IPS-NIHi11 (cell line): Measurements from ENCODE around the gene NAV2.

Experiments used
- DNase-seq: peaks from one replicate; pipeline ENCODE4 v3.0.0; 2012; ENCODE audit warnings: mixed read lengths, low spot score

The NAV2 gene, protein sequence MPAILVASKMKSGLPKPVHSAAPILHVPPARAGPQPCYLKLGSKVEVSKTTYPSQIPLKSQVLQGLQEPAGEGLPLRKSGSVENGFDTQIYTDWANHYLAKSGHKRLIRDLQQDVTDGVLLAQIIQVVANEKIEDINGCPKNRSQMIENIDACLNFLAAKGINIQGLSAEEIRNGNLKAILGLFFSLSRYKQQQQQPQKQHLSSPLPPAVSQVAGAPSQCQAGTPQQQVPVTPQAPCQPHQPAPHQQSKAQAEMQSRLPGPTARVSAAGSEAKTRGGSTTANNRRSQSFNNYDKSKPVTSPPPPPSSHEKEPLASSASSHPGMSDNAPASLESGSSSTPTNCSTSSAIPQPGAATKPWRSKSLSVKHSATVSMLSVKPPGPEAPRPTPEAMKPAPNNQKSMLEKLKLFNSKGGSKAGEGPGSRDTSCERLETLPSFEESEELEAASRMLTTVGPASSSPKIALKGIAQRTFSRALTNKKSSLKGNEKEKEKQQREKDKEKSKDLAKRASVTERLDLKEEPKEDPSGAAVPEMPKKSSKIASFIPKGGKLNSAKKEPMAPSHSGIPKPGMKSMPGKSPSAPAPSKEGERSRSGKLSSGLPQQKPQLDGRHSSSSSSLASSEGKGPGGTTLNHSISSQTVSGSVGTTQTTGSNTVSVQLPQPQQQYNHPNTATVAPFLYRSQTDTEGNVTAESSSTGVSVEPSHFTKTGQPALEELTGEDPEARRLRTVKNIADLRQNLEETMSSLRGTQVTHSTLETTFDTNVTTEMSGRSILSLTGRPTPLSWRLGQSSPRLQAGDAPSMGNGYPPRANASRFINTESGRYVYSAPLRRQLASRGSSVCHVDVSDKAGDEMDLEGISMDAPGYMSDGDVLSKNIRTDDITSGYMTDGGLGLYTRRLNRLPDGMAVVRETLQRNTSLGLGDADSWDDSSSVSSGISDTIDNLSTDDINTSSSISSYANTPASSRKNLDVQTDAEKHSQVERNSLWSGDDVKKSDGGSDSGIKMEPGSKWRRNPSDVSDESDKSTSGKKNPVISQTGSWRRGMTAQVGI (N-terminal part only)

DNA sequence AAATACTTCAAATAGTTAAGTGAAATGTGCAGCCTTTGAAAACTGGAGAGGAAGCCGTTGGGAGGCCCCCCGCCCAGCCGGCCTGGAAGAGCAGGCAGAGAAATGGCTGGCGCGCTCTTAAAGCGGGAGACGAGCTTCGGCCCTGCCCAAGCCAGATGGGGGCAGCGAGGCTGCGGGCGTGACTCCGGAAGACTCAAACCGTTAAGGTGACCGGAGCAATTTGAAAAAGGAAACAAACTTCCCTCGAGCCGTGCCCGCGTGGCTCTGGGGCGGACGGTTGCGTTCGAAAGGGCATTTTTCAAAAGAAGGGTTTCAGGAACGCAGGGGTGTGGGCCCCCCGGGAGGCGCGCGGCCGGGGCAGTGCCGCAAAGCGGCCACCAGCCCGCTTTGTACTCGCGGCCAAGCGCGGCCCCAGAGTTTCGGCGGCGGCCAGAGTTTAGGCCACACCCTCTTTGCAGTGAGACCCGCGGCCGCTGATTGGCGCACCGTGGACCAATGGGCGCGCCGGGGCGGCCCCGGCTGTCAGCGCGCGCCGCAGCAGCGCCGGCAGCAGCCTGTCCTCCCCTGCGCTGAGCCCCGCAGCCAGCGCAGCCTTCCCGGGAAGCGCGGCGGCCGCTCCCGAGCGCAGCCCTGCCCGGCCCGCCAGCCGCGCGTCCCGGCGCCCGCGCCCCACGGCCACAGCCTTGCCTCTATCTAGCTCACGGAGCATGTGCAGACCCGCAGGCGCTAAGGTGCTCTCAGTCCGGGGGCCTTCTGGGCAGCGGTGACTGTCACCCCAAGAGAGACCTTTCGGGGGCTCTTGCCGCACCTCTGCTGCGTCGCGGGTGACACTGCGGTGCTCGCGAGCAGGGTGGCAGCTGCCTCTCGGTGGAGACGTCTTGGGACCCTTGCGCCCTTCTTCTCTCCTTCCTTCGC lies at the start of gene NAV2:
Gene NAV2, plus strand, starts transcription at position 557 of the 915 bp plus-strand sequence. CDS start 859 bp downstream, outside the sequence.
- peak; percentile 97 for DNase-seq

DNA sequence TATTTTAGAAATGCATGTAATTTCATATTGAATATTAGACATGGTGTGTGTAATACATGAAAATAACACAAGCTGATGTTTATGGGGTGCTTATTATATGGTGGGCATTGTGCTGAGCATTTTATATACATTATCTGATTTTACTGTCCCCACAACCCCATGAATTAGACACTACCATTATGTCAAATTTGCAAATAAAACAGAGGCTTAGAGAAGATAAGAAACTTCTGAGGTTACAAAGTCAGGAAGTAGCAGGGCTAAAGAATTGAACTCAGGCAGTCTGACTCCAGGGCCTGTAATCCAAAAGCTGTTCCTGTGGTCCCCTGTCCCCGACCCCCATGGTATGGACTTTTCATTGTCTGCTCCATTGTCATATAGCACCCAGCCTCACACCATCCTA lies 49.4 kb upstream of the NAV2 start:
- no peak for DNase-seq

DNA sequence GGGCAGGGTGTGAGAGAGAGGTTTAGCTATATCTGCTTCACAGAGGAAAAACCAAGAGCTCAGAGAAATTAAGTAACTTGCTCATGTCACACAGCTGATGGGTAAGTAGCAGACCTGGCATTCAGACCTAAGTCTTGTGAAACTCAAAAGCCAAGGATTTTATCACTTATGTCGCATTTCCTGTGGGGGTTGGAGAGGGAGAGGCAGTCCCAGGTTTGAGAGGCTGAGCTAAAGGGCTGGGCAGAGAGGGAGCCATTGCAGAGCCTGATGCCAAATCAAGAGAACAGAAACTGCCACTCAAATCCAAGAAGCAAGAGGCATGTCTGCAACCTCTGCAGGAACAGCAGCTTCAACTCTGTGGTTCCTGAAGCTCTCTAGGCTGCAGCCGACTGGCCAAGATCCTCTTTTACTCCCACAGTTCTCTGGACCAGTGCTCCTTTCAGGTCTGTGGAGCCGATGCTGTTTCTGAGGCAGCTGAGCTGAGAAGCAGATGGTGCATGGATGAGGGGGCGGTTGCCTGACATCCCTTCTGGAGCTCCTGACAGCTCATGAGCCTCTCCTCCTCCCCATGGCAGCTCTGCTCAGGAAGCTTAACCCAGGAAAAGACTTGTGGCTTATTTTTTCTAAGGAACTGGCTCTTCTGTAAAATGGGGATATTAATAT lies 47.6 kb upstream of the NAV2 start:
- DNase-seq, result no peak

DNA sequence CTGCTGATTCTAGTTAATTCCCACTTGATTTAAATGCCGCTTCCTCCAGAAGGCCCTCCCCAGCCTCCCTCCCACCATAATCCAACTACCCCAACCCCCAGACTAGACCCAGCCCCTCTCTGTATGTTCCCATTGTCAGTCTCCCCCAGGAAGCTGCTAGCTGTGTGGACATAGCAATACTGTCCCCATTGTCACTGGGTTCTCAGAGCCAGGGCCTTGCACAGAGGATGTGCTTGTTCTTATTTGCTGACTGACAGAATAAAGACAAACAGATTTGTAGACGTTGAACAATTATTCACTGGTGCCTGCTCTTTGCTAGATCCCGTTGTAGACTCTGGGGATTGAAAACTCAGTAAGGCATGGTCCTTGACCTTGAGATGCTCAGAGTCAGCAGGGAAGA lies 45.7 kb upstream of the NAV2 start:
- DNase-seq, result no peak

DNA sequence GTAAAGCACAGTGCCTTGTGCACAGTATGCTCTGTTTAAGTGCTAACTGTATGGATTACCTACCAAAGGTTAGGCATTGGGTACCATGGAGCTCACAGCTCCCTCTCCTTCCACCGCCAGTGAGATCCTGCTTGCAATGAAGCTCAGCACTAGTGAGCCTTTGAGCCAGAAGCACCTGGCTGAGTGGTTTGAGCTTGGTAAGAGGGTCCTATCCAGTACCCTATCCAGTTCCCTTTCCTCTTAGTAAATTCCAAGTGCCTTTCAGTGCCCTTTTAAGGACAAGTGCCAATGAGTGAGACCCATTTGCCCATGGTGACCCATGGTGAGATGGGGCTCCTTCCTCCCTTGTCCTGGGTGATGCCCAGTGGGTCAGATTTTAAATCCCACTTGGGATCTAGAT lies 43.1 kb upstream of the NAV2 start:
- no peak for DNase-seq

DNA sequence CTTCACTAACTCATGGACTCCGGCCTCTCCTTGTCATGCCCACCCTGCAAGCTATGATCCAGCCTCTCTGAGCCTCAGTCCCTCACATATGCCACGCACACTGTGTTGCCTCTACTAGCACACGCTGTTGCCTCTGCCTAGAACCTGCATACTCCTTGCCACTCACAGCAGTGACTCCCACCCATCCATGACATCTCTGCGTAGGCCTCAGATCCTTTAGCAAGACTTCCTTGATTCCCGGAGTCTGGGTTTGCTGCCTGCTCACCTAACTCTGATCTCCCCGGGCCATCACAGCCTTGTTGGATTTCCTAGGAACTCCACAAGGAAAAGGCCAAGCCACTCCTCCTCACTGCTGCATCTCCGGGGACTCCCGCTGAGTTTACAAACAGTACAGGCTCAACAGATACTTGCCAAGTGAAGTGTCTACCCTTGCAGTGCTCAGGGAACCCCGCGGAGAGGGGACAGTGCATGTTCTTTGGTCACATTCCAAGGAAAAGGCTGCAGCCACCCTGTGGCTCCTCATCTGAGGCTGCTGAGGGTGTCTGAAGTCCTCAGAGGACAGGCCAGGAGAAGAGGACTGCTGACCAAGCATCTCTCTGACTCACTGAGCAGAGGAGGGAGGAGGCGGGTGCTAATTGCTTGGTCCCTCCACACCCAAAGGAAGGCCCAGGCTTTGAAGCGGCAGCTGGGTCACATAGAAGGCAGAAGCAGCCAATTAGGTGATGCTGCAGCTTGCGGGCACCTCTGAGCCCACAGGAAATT lies 42.4 kb upstream of the NAV2 start:
- DNase-seq, result no peak

DNA sequence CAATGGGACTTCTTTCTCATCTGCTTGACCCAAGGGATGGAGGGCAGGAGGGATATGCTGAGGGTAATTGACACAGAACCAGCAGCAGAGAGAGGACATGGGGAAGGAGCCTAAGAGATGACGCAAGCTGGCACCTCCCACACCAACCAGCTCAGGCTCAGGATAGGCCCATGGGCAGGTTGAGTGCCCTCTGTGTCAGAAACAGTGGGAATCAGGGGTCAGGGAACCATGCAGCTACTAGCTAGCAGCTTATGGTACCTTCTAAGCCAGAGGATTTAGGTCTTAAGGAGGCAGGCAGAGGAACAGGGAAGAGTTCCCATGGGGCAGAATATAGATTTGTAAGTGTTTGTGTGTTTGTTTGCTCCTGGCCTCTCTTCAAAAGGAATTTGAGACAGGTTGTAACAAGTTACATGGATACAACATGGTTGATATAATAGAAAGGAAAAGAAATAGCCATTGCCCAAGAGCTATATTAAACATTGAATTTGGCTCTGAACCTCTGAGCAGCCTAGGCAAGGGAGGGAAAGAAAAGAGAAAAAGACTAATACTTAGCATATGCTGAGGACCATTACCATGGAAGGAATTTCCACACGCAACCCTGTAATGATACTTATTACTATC lies 39.9 kb upstream of the NAV2 start:
- DNase-seq, result no peak

DNA sequence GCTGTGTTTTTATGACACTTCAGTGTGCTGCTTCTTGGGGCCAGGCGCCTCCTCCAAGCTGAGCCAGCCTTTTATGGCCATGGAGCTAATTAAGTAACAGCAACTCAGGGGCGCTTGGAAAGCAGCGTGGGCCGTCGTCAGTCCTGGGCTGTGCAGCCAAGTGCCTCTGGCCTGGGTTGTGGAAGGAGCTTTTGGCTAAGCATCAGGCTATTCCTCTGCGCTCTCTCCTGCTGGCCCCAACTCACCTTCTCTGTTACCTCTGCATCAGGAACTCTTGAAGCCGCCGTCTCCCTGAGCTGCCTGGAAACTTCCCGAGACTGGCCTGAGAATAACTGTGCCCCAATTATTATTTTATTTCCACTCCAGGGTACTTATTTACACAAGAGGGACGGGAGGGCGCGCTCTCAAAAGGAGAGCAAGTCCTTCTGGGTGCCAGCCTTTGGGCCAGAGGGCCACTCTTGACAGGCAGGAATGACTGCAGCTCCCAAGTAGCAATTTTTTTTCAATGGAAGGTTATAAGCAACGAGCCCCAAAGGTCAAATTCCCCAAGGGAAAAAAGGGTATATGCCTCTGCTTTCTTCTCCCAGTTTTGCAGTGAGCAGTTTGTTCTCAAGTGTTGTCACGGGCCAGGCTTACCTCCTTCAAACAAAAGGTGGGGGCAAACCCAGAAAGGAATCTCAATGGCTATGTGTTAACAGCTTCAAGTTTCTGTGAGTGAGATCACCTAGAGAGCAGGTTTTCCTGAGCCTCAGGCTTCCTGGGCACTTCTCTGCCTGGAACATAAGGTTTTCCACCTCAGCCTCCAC lies 38.5 kb upstream of the NAV2 start:
- DNase-seq, result peak; percentile 32

DNA sequence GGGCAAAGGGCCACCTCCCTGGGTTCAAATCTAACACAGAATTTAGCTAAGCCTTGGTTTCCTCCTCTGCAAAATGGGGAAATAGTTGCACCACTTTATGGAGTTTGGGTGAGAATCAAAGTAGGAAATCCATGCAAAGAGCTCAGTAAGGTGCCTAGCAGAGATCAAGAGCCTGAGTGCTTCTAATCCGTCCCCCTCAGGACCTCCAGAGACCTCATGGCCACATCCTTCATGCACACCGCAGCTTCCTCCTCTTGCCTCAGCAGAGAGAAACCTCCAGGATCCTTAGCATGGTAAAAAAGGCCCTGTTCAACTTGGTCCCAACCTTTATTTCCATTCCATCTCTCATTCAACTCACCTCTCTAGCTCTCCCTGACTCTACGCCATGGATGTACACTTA lies 37.8 kb upstream of the NAV2 start:
- no peak for DNase-seq

DNA sequence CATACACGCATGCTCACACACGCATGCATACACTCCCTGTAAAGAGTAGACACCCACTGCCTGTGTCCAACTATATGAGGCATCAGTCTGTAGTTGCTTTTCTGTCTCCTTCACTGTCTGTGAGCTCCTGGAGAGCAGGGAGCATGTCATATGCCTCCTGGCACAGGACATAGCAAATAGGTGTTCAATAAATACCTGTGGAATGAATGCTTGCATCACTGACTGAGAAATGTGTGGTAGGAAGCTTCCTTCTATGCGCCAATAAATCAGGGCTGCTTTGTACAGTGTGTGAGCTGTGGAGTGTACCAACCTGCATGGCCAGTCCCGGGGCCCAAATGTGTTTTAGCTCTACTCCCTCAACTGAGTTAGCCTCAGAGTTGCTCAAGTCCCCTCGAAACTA lies 37.2 kb upstream of the NAV2 start:
- DNase-seq, result no peak

DNA sequence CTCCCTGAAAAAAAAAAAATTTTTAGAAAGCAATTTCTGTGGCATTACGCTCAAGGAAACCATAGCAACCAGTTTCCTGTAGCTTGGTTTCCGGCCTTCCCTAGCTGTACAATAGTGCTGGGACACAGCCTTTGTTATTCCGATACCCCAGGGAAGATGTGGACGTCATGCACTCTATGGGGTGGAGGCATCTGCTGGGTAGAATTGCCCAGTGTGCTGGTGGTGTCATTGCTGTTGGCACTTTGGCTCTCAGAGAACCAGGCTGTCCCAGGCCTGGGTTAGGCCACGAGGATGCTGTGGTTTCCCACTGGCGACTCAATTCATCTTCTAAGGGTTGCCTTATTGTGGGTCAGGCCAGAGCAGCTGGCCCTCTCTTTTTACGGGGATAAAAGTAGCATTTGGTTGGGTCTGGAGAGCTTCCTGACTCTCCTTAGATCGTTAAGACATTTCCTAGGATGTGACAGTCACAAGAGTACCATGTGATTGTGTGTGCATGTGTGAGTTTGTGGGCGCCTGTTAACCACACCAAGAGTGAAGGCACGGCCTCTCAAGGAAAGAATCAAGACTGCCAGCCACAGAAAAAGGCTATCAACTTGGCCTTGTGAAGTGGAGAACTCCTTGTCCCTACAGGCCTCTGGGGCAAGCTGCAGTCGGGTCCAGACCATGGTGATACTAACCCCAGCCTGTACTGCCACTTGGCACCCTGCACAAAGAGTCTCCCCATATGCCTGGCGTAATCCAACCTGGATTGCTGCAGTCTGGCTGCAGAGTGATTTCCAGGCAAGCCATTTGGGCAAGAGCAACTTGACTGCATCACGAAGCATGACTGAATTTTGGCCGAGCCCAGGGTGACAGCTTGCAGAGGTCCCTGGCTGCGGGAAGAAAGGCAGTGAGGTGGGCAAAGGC lies 35.9 kb upstream of the NAV2 start:
- peak; percentile 53 for DNase-seq

DNA sequence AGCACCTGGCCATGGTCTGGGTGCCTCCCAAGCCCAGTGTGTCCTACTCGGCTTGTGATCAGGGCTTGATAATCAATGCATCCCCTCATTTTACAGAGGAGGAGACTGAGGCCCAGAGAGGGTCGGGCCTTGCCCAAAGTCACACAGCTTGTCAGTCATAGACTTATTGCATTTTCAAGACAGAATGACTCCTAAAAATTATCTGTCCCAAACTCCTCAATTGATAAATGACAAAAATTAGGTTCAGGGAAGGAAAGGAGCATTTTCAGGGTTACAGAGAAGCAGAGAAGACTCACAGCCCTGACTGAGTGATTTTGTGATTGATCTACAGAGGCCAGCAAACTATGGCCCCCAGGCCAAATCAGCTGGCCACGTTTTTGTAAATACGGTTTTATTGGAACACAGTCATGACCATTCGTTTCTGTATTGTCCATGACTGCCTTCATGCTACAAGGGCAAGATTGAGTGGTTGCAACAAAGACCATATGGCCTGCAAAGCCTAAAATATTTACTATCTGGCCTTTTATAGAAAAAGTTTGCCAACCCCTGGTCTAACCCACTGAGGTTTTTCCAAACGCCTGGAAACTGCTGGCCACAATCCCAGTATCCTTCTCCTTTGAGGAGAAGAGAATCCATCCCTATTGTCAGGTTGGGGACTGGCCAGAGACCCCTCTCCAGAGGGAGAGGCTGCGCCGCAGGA lies 35.1 kb upstream of the NAV2 start:
- no peak for DNase-seq

DNA sequence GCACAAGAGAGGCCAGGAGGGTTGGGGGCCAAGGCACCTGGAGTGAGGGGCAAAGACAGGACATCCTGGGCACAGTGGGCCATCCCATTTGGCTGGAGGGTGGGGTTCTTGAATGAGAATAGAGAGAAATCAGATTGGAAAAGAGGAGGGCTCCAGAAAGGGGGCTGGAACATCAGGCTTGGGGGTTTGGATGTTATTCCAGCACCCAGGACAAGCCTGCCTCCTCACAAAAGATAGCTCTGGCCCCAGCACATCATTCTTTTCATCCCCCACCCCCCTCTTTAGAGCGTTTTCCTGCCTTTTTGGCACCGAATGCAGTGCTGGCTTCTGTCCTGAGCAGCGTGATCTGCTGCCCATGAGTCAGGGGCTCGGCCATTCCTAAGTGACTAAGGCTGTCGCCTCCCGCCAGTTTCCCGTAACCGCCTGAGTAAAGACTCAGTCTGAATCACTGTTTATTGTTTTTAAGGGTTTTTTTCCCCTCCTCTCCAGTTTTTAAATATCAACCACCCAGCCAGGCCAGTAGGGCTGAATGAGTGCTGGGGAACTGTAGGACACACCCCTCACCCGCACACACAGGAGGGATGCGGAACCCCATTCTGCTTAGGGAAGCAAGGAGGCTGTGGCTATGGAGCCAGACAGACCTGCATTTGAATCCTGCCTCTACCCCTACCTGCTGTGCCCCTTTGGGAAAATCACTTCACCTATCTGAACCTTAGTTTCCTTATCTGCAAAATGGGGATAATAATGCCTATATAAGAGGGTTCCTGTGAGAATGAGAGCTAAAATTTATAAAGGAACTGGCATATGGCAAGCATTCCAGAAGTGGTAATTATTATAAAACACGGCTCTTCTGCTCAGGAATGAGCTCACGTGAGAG lies 32.4 kb upstream of the NAV2 start:
- peak; percentile 45 for DNase-seq

DNA sequence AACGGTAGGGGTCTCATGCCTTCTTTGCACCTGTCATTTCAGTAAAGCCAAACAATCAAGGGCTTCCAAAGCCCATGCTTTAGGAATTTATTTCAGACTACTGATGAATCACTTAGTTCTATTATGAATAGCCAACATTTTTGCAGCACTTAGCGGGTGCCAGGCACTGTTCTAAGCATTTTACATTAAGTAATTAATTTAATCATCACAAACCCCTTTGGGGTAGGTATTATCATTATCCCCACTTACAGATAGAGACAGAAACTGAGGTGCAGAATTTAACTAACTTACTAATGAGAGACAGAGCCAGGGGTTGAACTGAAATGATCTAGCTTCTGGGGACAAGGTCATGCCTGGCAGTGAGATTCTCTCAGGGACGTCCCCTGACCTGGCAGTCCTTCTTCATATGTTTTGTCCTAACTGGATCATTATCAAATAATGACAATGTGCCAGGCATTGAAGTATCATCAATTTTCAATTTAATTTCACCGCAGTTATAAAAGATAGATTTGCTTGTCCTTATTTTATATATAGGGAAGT lies 31.7 kb upstream of the NAV2 start:
- DNase-seq, result no peak

DNA sequence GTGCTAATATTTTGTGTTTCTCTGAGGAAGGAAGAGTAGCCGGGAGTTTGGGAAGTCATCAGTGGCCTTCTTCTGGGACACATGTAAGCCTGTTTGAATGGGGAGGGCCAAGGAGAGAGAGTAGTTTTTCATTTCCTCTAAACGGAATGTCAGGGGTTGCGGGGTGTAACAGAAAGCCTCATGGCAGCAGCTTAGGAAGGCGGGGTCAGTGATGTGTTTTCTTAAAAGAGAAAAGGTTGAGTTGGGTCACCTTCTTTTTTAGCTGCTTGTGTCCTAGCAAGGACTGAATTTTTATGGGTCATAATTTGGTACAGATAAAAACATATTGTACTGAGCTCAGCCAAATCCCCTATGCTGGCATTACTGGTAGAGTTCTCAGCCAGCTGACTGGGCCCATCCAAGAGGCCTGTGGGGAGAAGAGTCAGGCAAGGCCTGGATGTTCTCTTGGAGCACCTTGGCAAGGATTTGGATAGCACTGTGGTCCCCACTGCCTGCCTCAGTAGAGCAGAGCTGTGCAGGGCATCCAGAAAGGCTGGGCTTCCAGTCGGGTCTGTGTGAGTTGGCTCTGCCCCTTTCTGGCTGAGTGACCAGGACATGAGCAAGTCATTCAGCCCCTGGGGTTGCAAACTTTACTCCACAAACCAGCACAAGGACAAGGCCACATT lies 29.4 kb upstream of the NAV2 start:
- no peak for DNase-seq
